Glutamatergic neuron (in vitro differentiated cells): ENCODE measurements around the gene COBL. TPM values are rescaled to one million over a fixed set of nuclear protein-coding genes. Genes with fewer than 3 reads are reported as not detected.

Experiments
- DNase-seq: peaks from one replicate; pipeline ENCODE4 v3.0.0; 2022
- H3K27ac Mint-ChIP-seq: one replicate; pipeline ENCODE4 v1.8.0; 2020; ENCODE audit warnings: mild to moderate bottlenecking, mixed read lengths, inconsistent platforms; ENCODE audit not compliant: unreplicated experiment
- H3K27me3 Mint-ChIP-seq: one replicate; pipeline ENCODE4 v1.8.0; 2020; ENCODE audit warnings: mild to moderate bottlenecking, moderate library complexity, mixed read lengths, inconsistent platforms; ENCODE audit not compliant: unreplicated experiment
- H3K36me3 Mint-ChIP-seq: one replicate; pipeline ENCODE4 v1.8.0; 2020; ENCODE audit warnings: mild to moderate bottlenecking, mixed read lengths, inconsistent platforms; ENCODE audit not compliant: unreplicated experiment
- H3K4me1 Mint-ChIP-seq: one replicate; pipeline ENCODE4 v1.8.0; 2020; ENCODE audit warnings: mild to moderate bottlenecking, low read depth, mixed read lengths, inconsistent platforms; ENCODE audit not compliant: unreplicated experiment
- H3K4me3 Mint-ChIP-seq: one replicate; pipeline ENCODE4 v1.8.0; 2020; ENCODE audit warnings: mild to moderate bottlenecking, mixed read lengths, inconsistent platforms; ENCODE audit not compliant: unreplicated experiment
- H3K9me3 Mint-ChIP-seq: one replicate; pipeline ENCODE4 v1.8.0; 2020; ENCODE audit warnings: mild to moderate bottlenecking, moderate library complexity, mixed read lengths, inconsistent platforms; ENCODE audit not compliant: unreplicated experiment
- total RNA-seq: library from RNA; stranded (reverse); fragmentation: NEBNext Ultra II Directional; extraction: Animal tissue kit (Norgen Biotek cat#: 25700); gene quantifications from one replicate; pipeline ENCODE4 v1.2.1, GENCODE V29; 2021; ENCODE audit not compliant: unreplicated experiment
- TF ChIP-seq, protein P1 (sequence below): fragments of 200-600 bp; sonication (generic); IDR thresholded peaks from one replicate; pipeline ENCODE4 v1.5.0; 2021; ENCODE audit not compliant: partially characterized antibody, unreplicated experiment

Gene COBL
- total RNA-seq, 1 donor from 2014 or later = 3.3 TPM

- DNase-seq = no peak
- Mint-ChIP-seq H3K36me3 (no peaks in the 10 kb centered on the region), H3K4me1 (peaks cover 5% of the 10 kb centered on the region), H3K4me3 (no peak overlapping the region), H3K9me3 (no peaks in the 10 kb centered on the region), H3K27ac (no peak overlapping the region), H3K27me3 (peaks cover 4% of the 10 kb centered on the region)
- TF ChIP-seq, protein P1, sequence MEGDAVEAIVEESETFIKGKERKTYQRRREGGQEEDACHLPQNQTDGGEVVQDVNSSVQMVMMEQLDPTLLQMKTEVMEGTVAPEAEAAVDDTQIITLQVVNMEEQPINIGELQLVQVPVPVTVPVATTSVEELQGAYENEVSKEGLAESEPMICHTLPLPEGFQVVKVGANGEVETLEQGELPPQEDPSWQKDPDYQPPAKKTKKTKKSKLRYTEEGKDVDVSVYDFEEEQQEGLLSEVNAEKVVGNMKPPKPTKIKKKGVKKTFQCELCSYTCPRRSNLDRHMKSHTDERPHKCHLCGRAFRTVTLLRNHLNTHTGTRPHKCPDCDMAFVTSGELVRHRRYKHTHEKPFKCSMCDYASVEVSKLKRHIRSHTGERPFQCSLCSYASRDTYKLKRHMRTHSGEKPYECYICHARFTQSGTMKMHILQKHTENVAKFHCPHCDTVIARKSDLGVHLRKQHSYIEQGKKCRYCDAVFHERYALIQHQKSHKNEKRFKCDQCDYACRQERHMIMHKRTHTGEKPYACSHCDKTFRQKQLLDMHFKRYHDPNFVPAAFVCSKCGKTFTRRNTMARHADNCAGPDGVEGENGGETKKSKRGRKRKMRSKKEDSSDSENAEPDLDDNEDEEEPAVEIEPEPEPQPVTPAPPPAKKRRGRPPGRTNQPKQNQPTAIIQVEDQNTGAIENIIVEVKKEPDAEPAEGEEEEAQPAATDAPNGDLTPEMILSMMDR = no peak
These were observed 280.9 kb downstream of the COBL start for GRCh38 chr7:51035716-51036115.

DNA sequence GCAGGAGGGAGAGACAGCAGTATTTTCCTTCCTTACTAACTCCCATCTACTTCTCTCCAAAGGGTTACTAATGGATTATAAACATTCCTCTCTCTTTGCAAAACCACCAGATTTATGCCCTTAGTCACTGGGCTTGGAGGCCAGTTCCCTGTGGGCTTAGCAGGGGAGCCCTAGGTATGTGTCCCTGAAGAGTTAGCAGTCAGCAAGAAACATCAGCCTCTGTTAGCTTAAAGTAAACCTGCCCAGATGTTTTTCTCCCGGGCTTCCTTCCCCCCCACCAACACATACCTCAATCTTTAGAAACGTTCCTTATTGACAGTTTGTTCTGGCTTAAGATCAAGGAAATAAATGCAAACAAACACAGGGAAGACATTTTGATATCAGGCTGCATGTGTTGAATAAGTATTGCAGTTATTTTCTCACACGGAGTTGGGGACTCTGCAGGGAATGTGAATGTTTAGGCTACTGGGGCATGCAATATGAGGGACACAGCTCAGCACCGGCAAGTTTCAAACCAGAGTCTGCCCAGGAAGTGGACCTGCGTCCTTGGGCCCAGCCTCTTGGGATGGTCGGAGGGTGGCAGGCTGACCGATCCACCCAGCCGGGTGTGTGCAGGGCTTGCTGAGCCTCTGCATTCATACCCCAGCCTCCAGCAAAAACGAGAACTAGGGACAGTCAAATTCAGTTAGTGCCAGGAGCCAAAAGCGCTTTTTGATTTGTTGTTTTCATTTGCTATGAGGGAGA, 281.9 kb downstream of the COBL start:
- no peak for DNase-seq
- H3K36me3 Mint-ChIP-seq = no peaks in the 10 kb centered on the region
- H3K27ac Mint-ChIP-seq = no peak overlapping the region
- no peaks in the 10 kb centered on the region for H3K27me3 Mint-ChIP-seq
- H3K4me1 Mint-ChIP-seq = peaks cover under 1% of the 10 kb centered on the region
- H3K9me3 Mint-ChIP-seq = no peaks in the 10 kb centered on the region
- TF ChIP-seq, protein P1 = no peak
- H3K4me3 Mint-ChIP-seq = no peak overlapping the region

- TF ChIP-seq, protein P1 = no peak
- Mint-ChIP-seq H3K9me3 (no peaks in the 10 kb centered on the region), H3K4me1 (peaks cover 1% of the 10 kb centered on the region), H3K27ac (no peak overlapping the region), H3K4me3 (no peak overlapping the region), H3K27me3 (no peaks in the 10 kb centered on the region), H3K36me3 (no peaks in the 10 kb centered on the region)
- DNase-seq = no peak
These were observed 282.7 kb downstream of the COBL start for GRCh38 chr7:51033727-51034520.

GRCh38 chr7:51031791-51032515, 284.7 kb downstream of the COBL start:
- TF ChIP-seq, protein P1 = no peak
- Mint-ChIP-seq H3K9me3 (no peaks in the 10 kb centered on the region), H3K4me1 (peaks cover 5% of the 10 kb centered on the region), H3K4me3 (no peak overlapping the region), H3K27ac (no peak overlapping the region), H3K36me3 (no peaks in the 10 kb centered on the region), H3K27me3 (no peaks in the 10 kb centered on the region)
- DNase-seq = no peak

DNA sequence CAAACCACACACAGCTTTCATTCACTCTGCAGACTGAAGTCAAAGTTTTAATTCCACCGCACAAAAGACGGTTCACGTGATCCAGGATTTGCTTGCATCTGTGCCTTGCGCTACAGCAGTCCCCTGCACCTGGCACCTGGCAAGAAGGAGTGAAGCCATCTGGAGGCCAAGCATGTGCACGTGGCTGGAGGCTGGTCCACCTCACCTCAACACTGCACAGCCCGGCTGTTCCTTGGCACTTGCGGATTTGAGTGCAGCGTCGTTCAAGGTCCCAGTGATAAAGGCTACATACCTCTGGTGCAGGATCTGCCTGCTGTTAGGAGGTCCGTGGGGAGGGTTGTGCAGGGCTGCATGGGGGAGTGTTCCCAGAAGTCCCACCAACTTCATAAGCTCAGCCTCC, 285.4 kb downstream of the COBL start:
- Mint-ChIP-seq H3K27me3 (no peaks in the 10 kb centered on the region), H3K36me3 (no peaks in the 10 kb centered on the region), H3K4me3 (no peak overlapping the region), H3K9me3 (no peaks in the 10 kb centered on the region), H3K27ac (no peak overlapping the region), H3K4me1 (peaks cover 5% of the 10 kb centered on the region)
- TF ChIP-seq, protein P1 = no peak
- DNase-seq = no peak
